Hepatocyte (in vitro differentiated cells): ENCODE data around the gene TBCEL. TPM values are rescaled to one million over a fixed set of nuclear protein-coding genes. Genes with fewer than 3 reads are reported as not detected.

Experiments
- DNase-seq: peaks from one replicate; pipeline ENCODE4 v3.0.0-alpha.2; 2016; ENCODE audit warnings: low spot score
- H2AFZ ChIP-seq: fragments of 200-600 bp; sonication (generic); 2 replicates; pipeline ENCODE4 v1.6.0; 2016; ENCODE audit warnings: antibody characterized with exemption, mild to moderate bottlenecking
- H3K27ac ChIP-seq: fragments of 200-600 bp; sonication (generic); 2 replicates; pipeline ENCODE4 v1.5.1; 2016; ENCODE audit warnings: mild to moderate bottlenecking
- H3K27me3 ChIP-seq: fragments of 200-600 bp; sonication (generic); 2 replicates; pipeline ENCODE4 v1.6.1; 2016
- H3K36me3 ChIP-seq: fragments of 200-600 bp; sonication (generic); replicated peaks from 2 replicates; pipeline ENCODE4 v1.5.1; 2016; ENCODE audit warnings: low read depth; ENCODE audit not compliant: insufficient read depth
- H3K4me1 ChIP-seq: fragments of 200-600 bp; sonication (generic); 2 replicates; pipeline ENCODE4 v1.5.1; 2016; ENCODE audit warnings: mild to moderate bottlenecking, moderate library complexity; ENCODE audit not compliant: insufficient read depth
- H3K4me2 ChIP-seq: fragments of 200-600 bp; sonication (generic); 2 replicates; pipeline ENCODE4 v1.6.0; 2016
- H3K4me3 ChIP-seq: fragments of 200-600 bp; sonication (generic); 2 replicates; pipeline ENCODE4 v1.5.1; 2016; ENCODE audit warnings: mild to moderate bottlenecking
- H3K79me2 ChIP-seq: fragments of 200-600 bp; sonication (generic); 2 replicates; pipeline ENCODE4 v1.6.0; 2017; ENCODE audit warnings: mild to moderate bottlenecking
- H3K9me2 ChIP-seq: fragments of 200-600 bp; sonication (generic); replicated peaks from 2 replicates; pipeline ENCODE4 v1.6.0; 2017; ENCODE audit warnings: mild to moderate bottlenecking; ENCODE audit not compliant: insufficient read depth
- H3K9me3 ChIP-seq: fragments of 200-600 bp; sonication (generic); 2 replicates; pipeline ENCODE4 v1.5.1; 2016; ENCODE audit warnings: low read depth, mild to moderate bottlenecking
- H4K20me1 ChIP-seq: fragments of 200-600 bp; sonication (generic); 2 replicates; pipeline ENCODE4 v1.6.0; 2016; ENCODE audit warnings: mild to moderate bottlenecking; ENCODE audit not compliant: insufficient read depth, poor library complexity, severe bottlenecking
- CTCF ChIP-seq: fragments of 200-600 bp; sonication (generic); IDR thresholded peaks from 2 replicates; pipeline ENCODE4 v1.5.1; 2016; ENCODE audit warnings: antibody characterized with exemption, mild to moderate bottlenecking; ENCODE audit not compliant: poor library complexity
- EZH2 ChIP-seq: fragments of 200-600 bp; sonication (generic); IDR thresholded peaks from 2 replicates; pipeline ENCODE4 v1.6.1; 2016; ENCODE audit warnings: antibody characterized with exemption, mild to moderate bottlenecking, borderline replicate concordance
- EZH2phosphoT487 ChIP-seq: fragments of 200-600 bp; sonication (generic); IDR thresholded peaks from one replicate; pipeline ENCODE4 v1.6.1; 2018; ENCODE audit warnings: antibody characterized with exemption, mild to moderate bottlenecking, low read depth, moderate library complexity; ENCODE audit not compliant: unreplicated experiment, severe bottlenecking
- WGBS: methylation state at CpG from one replicate; pipeline ENCODE4 v1.1.6; 2016; ENCODE audit warnings: low lambda C conversion rate; ENCODE audit errors: missing lambda C conversion rate; 5-methylcytosine and 5-hydroxymethylcytosine counted together
- polyA plus RNA-seq: library from polyadenylated mRNA; unstranded; fragments of >200 nt; fragmentation: Nextera tagmentation; extraction: Ambion mirVana; gene quantifications from 2 replicates; pipeline ENCODE4 v1.2.1, GENCODE V29; 2016
- total RNA-seq: library from RNA; depleted of rRNA; stranded (reverse); fragments of >200 nt; gene quantifications from 2 replicates; pipeline ENCODE4 v1.2.3, GENCODE V29; 2014

Gene TBCEL
- total and polyA plus RNA-seq, 2 experiments from 2014 or later: 7.2 to 19.3 TPM

- H4K20me1 ChIP-seq: no peaks in the 10 kb centered on the region
- no peak for DNase-seq
Measured at GRCh38 chr11:121004206-121004840, 19.6 kb upstream of the TBCEL start.

DNA sequence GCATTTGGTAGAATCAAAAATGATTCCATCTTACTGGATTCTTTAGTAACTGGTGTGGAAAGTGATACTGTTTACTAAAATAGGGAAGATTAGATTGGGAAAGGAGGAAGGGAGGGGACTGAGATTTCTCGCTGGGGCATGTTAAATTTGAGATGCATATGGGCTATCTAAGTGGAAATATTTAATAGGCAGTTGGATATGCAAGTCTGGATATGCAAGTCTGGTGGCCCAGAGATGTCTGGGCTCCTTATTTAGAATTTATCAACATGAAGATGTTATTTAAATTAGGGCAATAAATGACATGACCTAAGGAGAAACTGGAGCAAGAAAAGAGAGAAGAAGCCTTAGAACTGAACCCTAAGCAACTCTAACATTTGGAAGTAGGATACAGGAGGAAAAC, 17.0 kb upstream of the TBCEL start:
- Histone ChIP-seq H3K4me3 (no peak overlapping the region), H3K9me2 (no peaks in the 10 kb centered on the region), H3K27me3 (no peaks in the 10 kb centered on the region), H3K4me1 (no peaks in the 10 kb centered on the region), H3K79me2 (no peaks in the 10 kb centered on the region), H3K27ac (no peak overlapping the region), H3K4me2 (no peak overlapping the region), H3K36me3 (no peaks in the 10 kb centered on the region), H2AFZ (no peak overlapping the region), H4K20me1 (no peaks in the 10 kb centered on the region), H3K9me3 (no peaks in the 10 kb centered on the region)
- WGBS: 83% methylated on average over 1 of the region's 1 CpG
- DNase-seq: no peak
- TF ChIP-seq EZH2: no peak
- TF ChIP-seq EZH2phosphoT487: no peak
- no peak for TF ChIP-seq CTCF

More at GRCh38 chr11:121004206-121004840, 19.6 kb upstream of the TBCEL start:
- Histone ChIP-seq H2AFZ (no peak overlapping the region), H3K4me3 (no peak overlapping the region), H3K9me3 (no peaks in the 10 kb centered on the region), H3K9me2 (no peaks in the 10 kb centered on the region), H3K36me3 (no peaks in the 10 kb centered on the region), H3K4me2 (no peak overlapping the region), H3K27ac (no peak overlapping the region), H3K79me2 (no peaks in the 10 kb centered on the region), H3K27me3 (peaks cover 5% of the 10 kb centered on the region), H3K4me1 (no peaks in the 10 kb centered on the region)
- no peak for TF ChIP-seq CTCF
- no peak for TF ChIP-seq EZH2phosphoT487
- TF ChIP-seq EZH2: no peak
- WGBS: 54% methylated on average over 4 of the region's 4 CpGs

- TF ChIP-seq EZH2phosphoT487: no peak
- TF ChIP-seq CTCF: no peak
- TF ChIP-seq EZH2: no peak
- Histone ChIP-seq H3K4me3 (no peak overlapping the region), H3K9me2 (no peaks in the 10 kb centered on the region), H3K27ac (no peak overlapping the region), H4K20me1 (no peaks in the 10 kb centered on the region), H3K4me1 (no peaks in the 10 kb centered on the region), H3K9me3 (no peaks in the 10 kb centered on the region), H3K36me3 (no peaks in the 10 kb centered on the region), H3K27me3 (no peaks in the 10 kb centered on the region), H2AFZ (no peak overlapping the region), H3K79me2 (no peaks in the 10 kb centered on the region), H3K4me2 (no peak overlapping the region)
- no peak for DNase-seq
Measured at GRCh38 chr11:121008551-121008950, 15.4 kb upstream of the TBCEL start.

GRCh38 chr11:121012091-121012490, 11.8 kb upstream of the TBCEL start:
- Histone ChIP-seq H3K27me3 (no peaks in the 10 kb centered on the region), H3K36me3 (no peaks in the 10 kb centered on the region), H3K4me2 (no peak overlapping the region), H4K20me1 (no peaks in the 10 kb centered on the region), H3K4me1 (no peaks in the 10 kb centered on the region), H3K9me2 (no peaks in the 10 kb centered on the region), H3K27ac (no peak overlapping the region), H3K4me3 (no peak overlapping the region), H3K79me2 (no peaks in the 10 kb centered on the region), H2AFZ (no peak overlapping the region), H3K9me3 (no peaks in the 10 kb centered on the region)
- 91% methylated on average over 1 of the region's 1 CpG for WGBS
- TF ChIP-seq EZH2phosphoT487 (no peak), EZH2 (no peak), CTCF (no peak)
- DNase-seq: no peak
